ENCODE data around the gene MUC13.

- TF ChIP-seq PATZ1 (CRISPR knock-in tag; IDR thresholded peaks at IDR 0.05; ENCODE audit: borderline replicate concordance) (no peak), TOX (CRISPR knock-in tag; IDR thresholded peaks at IDR 0.05; ENCODE audit: borderline replicate concordance) (no peak), RARB (CRISPR knock-in tag; IDR thresholded peaks at IDR 0.05) (no peak), GLIS3 (CRISPR knock-in tag; IDR thresholded peaks at IDR 0.05) (no peak), ZFP30 (CRISPR knock-in tag; IDR thresholded peaks at IDR 0.05) (no peak), SNAI2 (CRISPR knock-in tag; IDR thresholded peaks at IDR 0.05) (no peak), OSR1 (CRISPR knock-in tag; IDR thresholded peaks at IDR 0.05) (no peak), ZFP3 (CRISPR knock-in tag; IDR thresholded peaks at IDR 0.05) (no peak)
Measured at GRCh38 chr3:124884474-124885101, 50.0 kb downstream of the MUC13 start.
